ENCODE data around the gene PJA2.

Gene PJA2

GRCh38 chr5:109309326-109310063, 100.3 kb downstream of the PJA2 start:
- H3K4me1 ChIP-seq (ENCODE audit: control insufficient read depth, low read depth, low read length), result peaks cover 3% of the 10 kb centered on the region
- no peak overlapping the region for H3K23ac ChIP-seq (ENCODE audit: low read length)
- no peaks in the 10 kb centered on the region for H3K79me1 ChIP-seq (ENCODE audit: low read length)
- H3K36me3 ChIP-seq (ENCODE audit: control insufficient read depth, insufficient read depth, low read length), result no peaks in the 10 kb centered on the region
- H3K4me2 ChIP-seq (ENCODE audit: low read length), result no peak overlapping the region
- H4K5ac ChIP-seq (ENCODE audit: low read length), result no peak overlapping the region
- H3K27ac ChIP-seq (ENCODE audit: low read depth, low read length), result no peak overlapping the region
- no CpG with 5 or more reads among the region's 5 CpGs for WGBS (ENCODE audit: extremely low coverage, insufficient coverage, low lambda C conversion rate)
- H2AK5ac ChIP-seq (ENCODE audit: low read length), result no peak overlapping the region
- no peak overlapping the region for H3K9ac ChIP-seq (ENCODE audit: low read length)
- no peak overlapping the region for H4K8ac ChIP-seq (ENCODE audit: low read depth, low read length)
- H3K56ac ChIP-seq (ENCODE audit: low read length), result no peak overlapping the region
- H3K4me3 ChIP-seq (ENCODE audit: low read length), result no peak overlapping the region
- H2BK5ac ChIP-seq (ENCODE audit: low read length), result no peak overlapping the region
- H3K18ac ChIP-seq (ENCODE audit: low read length), result no peak overlapping the region
- no peak overlapping the region for H3K4ac ChIP-seq (ENCODE audit: low read depth, low read length)
- no peak overlapping the region for H2BK120ac ChIP-seq (ENCODE audit: low read depth, low read length)
- no peak overlapping the region for H2BK15ac ChIP-seq (replicated peaks; ENCODE audit: low read depth)
- no peaks in the 10 kb centered on the region for H3K27me3 ChIP-seq (ENCODE audit: insufficient read depth, low read length, poor library complexity)
- no peaks in the 10 kb centered on the region for H3K79me2 ChIP-seq (ENCODE audit: control insufficient read depth, insufficient read depth, low read length)
- no peak for DNase-seq

- Histone ChIP-seq H3K79me2 (ENCODE audit: control insufficient read depth, insufficient read depth, low read length) (no peaks in the 10 kb centered on the region), H2BK120ac (ENCODE audit: low read depth, low read length) (no peak overlapping the region), H2BK15ac (replicated peaks; ENCODE audit: low read depth) (no peak overlapping the region), H3K4me1 (ENCODE audit: control insufficient read depth, low read depth, low read length) (no peaks in the 10 kb centered on the region), H2BK5ac (ENCODE audit: low read length) (no peak overlapping the region), H2AK5ac (ENCODE audit: low read length) (no peak overlapping the region), H3K79me1 (ENCODE audit: low read length) (no peaks in the 10 kb centered on the region), H3K4me2 (ENCODE audit: low read length) (no peak overlapping the region), H3K27me3 (ENCODE audit: insufficient read depth, low read length, poor library complexity) (no peaks in the 10 kb centered on the region), H3K4me3 (ENCODE audit: low read length) (no peak overlapping the region), H3K27ac (ENCODE audit: low read depth, low read length) (no peak overlapping the region), H3K4ac (ENCODE audit: low read depth, low read length) (no peak overlapping the region), H4K5ac (ENCODE audit: low read length) (no peak overlapping the region), H3K36me3 (ENCODE audit: control insufficient read depth, insufficient read depth, low read length) (no peaks in the 10 kb centered on the region), H3K18ac (ENCODE audit: low read length) (no peak overlapping the region), H3K23ac (ENCODE audit: low read length) (no peak overlapping the region), H3K9ac (ENCODE audit: low read length) (no peak overlapping the region), H3K56ac (ENCODE audit: low read length) (no peak overlapping the region), H4K8ac (ENCODE audit: low read depth, low read length) (no peak overlapping the region)
- WGBS (ENCODE audit: extremely low coverage, insufficient coverage, low lambda C conversion rate), result no CpG with 5 or more reads among the region's 3 CpGs
- DNase-seq, result no peak
Observed at GRCh38 chr5:109307951-109308350, 101.8 kb downstream of the PJA2 start.

GRCh38 chr5:109307456-109307855, 102.3 kb downstream of the PJA2 start:
- Histone ChIP-seq H3K18ac (ENCODE audit: low read length) (no peak overlapping the region), H3K56ac (ENCODE audit: low read length) (no peak overlapping the region), H4K5ac (ENCODE audit: low read length) (no peak overlapping the region), H3K9ac (ENCODE audit: low read length) (no peak overlapping the region), H2BK120ac (ENCODE audit: low read depth, low read length) (no peak overlapping the region), H4K8ac (ENCODE audit: low read depth, low read length) (no peak overlapping the region), H3K4me3 (ENCODE audit: low read length) (no peak overlapping the region), H2BK15ac (replicated peaks; ENCODE audit: low read depth) (no peak overlapping the region), H3K4ac (ENCODE audit: low read depth, low read length) (no peak overlapping the region), H2BK5ac (ENCODE audit: low read length) (no peak overlapping the region), H3K79me2 (ENCODE audit: control insufficient read depth, insufficient read depth, low read length) (no peaks in the 10 kb centered on the region), H3K4me1 (ENCODE audit: control insufficient read depth, low read depth, low read length) (no peaks in the 10 kb centered on the region), H3K27ac (ENCODE audit: low read depth, low read length) (no peak overlapping the region), H3K36me3 (ENCODE audit: control insufficient read depth, insufficient read depth, low read length) (no peaks in the 10 kb centered on the region), H3K27me3 (ENCODE audit: insufficient read depth, low read length, poor library complexity) (no peaks in the 10 kb centered on the region), H3K23ac (ENCODE audit: low read length) (no peak overlapping the region), H3K79me1 (ENCODE audit: low read length) (no peaks in the 10 kb centered on the region), H3K4me2 (ENCODE audit: low read length) (no peak overlapping the region), H2AK5ac (ENCODE audit: low read length) (no peak overlapping the region)
- DNase-seq, result no peak
- no CpG with 5 or more reads among the region's 4 CpGs for WGBS (ENCODE audit: extremely low coverage, insufficient coverage, low lambda C conversion rate)

- Histone ChIP-seq H3K4me1 (ENCODE audit: control insufficient read depth, low read depth, low read length) (no peaks in the 10 kb centered on the region), H3K36me3 (ENCODE audit: control insufficient read depth, insufficient read depth, low read length) (no peaks in the 10 kb centered on the region)
- no CpG with 5 or more reads among the region's 2 CpGs for WGBS (ENCODE audit: extremely low coverage, insufficient coverage, low lambda C conversion rate)
Observed at GRCh38 chr5:109305352-109305751, 104.4 kb downstream of the PJA2 start.

GRCh38 chr5:109304309-109304708, 105.5 kb downstream of the PJA2 start:
- no peak overlapping the region for H4K8ac ChIP-seq (ENCODE audit: low read depth, low read length)
- no peaks in the 10 kb centered on the region for H3K4me1 ChIP-seq (ENCODE audit: control insufficient read depth, low read depth, low read length)
- H3K36me3 ChIP-seq (ENCODE audit: control insufficient read depth, insufficient read depth, low read length), result no peaks in the 10 kb centered on the region
- H3K79me1 ChIP-seq (ENCODE audit: low read length), result no peaks in the 10 kb centered on the region
- H3K9ac ChIP-seq (ENCODE audit: low read length), result no peak overlapping the region
- H4K5ac ChIP-seq (ENCODE audit: low read length), result no peak overlapping the region
- no peak overlapping the region for H3K23ac ChIP-seq (ENCODE audit: low read length)
- no peak overlapping the region for H2BK15ac ChIP-seq (replicated peaks; ENCODE audit: low read depth)
- no peak overlapping the region for H3K18ac ChIP-seq (ENCODE audit: low read length)
- H3K27ac ChIP-seq (ENCODE audit: low read depth, low read length), result no peak overlapping the region
- no peak overlapping the region for H3K4me2 ChIP-seq (ENCODE audit: low read length)
- H3K27me3 ChIP-seq (ENCODE audit: insufficient read depth, low read length, poor library complexity), result no peaks in the 10 kb centered on the region
- peak; percentile 30 for DNase-seq
- no peak overlapping the region for H3K4ac ChIP-seq (ENCODE audit: low read depth, low read length)
- no peaks in the 10 kb centered on the region for H3K79me2 ChIP-seq (ENCODE audit: control insufficient read depth, insufficient read depth, low read length)
- H2AK5ac ChIP-seq (ENCODE audit: low read length), result no peak overlapping the region
- H3K56ac ChIP-seq (ENCODE audit: low read length), result no peak overlapping the region
- H2BK5ac ChIP-seq (ENCODE audit: low read length), result no peak overlapping the region
- H3K4me3 ChIP-seq (ENCODE audit: low read length), result no peak overlapping the region
- H2BK120ac ChIP-seq (ENCODE audit: low read depth, low read length), result no peak overlapping the region

More at GRCh38 chr5:109305352-109305751, 104.4 kb downstream of the PJA2 start:
- no peak overlapping the region for H2AK5ac ChIP-seq (ENCODE audit: low read length)
- no peak overlapping the region for H3K4ac ChIP-seq (ENCODE audit: low read depth, low read length)
- DNase-seq, result no peak
- H3K9ac ChIP-seq (ENCODE audit: low read length), result no peak overlapping the region
- no peak overlapping the region for H2BK15ac ChIP-seq (replicated peaks; ENCODE audit: low read depth)
- no peak overlapping the region for H4K5ac ChIP-seq (ENCODE audit: low read length)
- no peaks in the 10 kb centered on the region for H3K79me1 ChIP-seq (ENCODE audit: low read length)
- no peak overlapping the region for H4K8ac ChIP-seq (ENCODE audit: low read depth, low read length)
- no peak overlapping the region for H2BK120ac ChIP-seq (ENCODE audit: low read depth, low read length)
- no peak overlapping the region for H2BK5ac ChIP-seq (ENCODE audit: low read length)
- H3K4me2 ChIP-seq (ENCODE audit: low read length), result no peak overlapping the region
- H3K27me3 ChIP-seq (ENCODE audit: insufficient read depth, low read length, poor library complexity), result no peaks in the 10 kb centered on the region
- H3K27ac ChIP-seq (ENCODE audit: low read depth, low read length), result no peak overlapping the region
- no peak overlapping the region for H3K23ac ChIP-seq (ENCODE audit: low read length)
- H3K79me2 ChIP-seq (ENCODE audit: control insufficient read depth, insufficient read depth, low read length), result no peaks in the 10 kb centered on the region
- H3K18ac ChIP-seq (ENCODE audit: low read length), result no peak overlapping the region
- H3K56ac ChIP-seq (ENCODE audit: low read length), result no peak overlapping the region
- no peak overlapping the region for H3K4me3 ChIP-seq (ENCODE audit: low read length)

GRCh38 chr5:109300367-109300766, 109.4 kb downstream of the PJA2 start:
- no peak overlapping the region for H3K18ac ChIP-seq (ENCODE audit: low read length)
- WGBS (ENCODE audit: extremely low coverage, insufficient coverage, low lambda C conversion rate), result no CpG with 5 or more reads among the region's 2 CpGs

More at GRCh38 chr5:109300367-109300766, 109.4 kb downstream of the PJA2 start:
- DNase-seq, result no peak
- no peak overlapping the region for H2BK120ac ChIP-seq (ENCODE audit: low read depth, low read length)
- no peak overlapping the region for H2AK5ac ChIP-seq (ENCODE audit: low read length)
- no peaks in the 10 kb centered on the region for H3K4me1 ChIP-seq (ENCODE audit: control insufficient read depth, low read depth, low read length)
- no peaks in the 10 kb centered on the region for H3K27me3 ChIP-seq (ENCODE audit: insufficient read depth, low read length, poor library complexity)
- H2BK5ac ChIP-seq (ENCODE audit: low read length), result no peak overlapping the region
- no peak overlapping the region for H3K4ac ChIP-seq (ENCODE audit: low read depth, low read length)
- no peak overlapping the region for H3K23ac ChIP-seq (ENCODE audit: low read length)
- no peak overlapping the region for H3K9ac ChIP-seq (ENCODE audit: low read length)
- H3K27ac ChIP-seq (ENCODE audit: low read depth, low read length), result no peak overlapping the region
- H3K4me2 ChIP-seq (ENCODE audit: low read length), result no peak overlapping the region
- no peak overlapping the region for H4K5ac ChIP-seq (ENCODE audit: low read length)
- no peaks in the 10 kb centered on the region for H3K36me3 ChIP-seq (ENCODE audit: control insufficient read depth, insufficient read depth, low read length)
- no peaks in the 10 kb centered on the region for H3K79me2 ChIP-seq (ENCODE audit: control insufficient read depth, insufficient read depth, low read length)
- H3K56ac ChIP-seq (ENCODE audit: low read length), result no peak overlapping the region
- no peaks in the 10 kb centered on the region for H3K79me1 ChIP-seq (ENCODE audit: low read length)
- no peak overlapping the region for H4K8ac ChIP-seq (ENCODE audit: low read depth, low read length)
- H3K4me3 ChIP-seq (ENCODE audit: low read length), result no peak overlapping the region
- no peak overlapping the region for H2BK15ac ChIP-seq (replicated peaks; ENCODE audit: low read depth)
